RPMI8226 (cell line): ENCODE data around the gene NELL2.
"Not testable (repeated sequence)": the region's sequence is repeated elsewhere in the genome, so short reads cannot be mapped to it uniquely, and the experiment has no call there.

Experiments used
- DNase-seq: peaks from one replicate; pipeline ENCODE4 v3.0.0-alpha.2; 2015

The NELL2 gene

GRCh38 chr12:44875954-44876543 is at the start of gene NELL2:
NELL2 (minus strand) TSS chr12:44876315; CDS start chr12:44875869, 446 bp downstream.
- DNase-seq: no peak

GRCh38 chr12:44921736-44922135 is 45.6 kb upstream of the NELL2 start:
- DNase-seq: no peak

- DNase-seq: no peak
These were observed 41.0 kb upstream of the NELL2 start for GRCh38 chr12:44917141-44917540.

- no peak for DNase-seq
These were observed 39.8 kb upstream of the NELL2 start for GRCh38 chr12:44915958-44916357.

- no peak for DNase-seq
These were observed 28.2 kb upstream of the NELL2 start for GRCh38 chr12:44904321-44904720.

- not testable (repeated sequence) for DNase-seq
These were observed 22.0 kb upstream of the NELL2 start for GRCh38 chr12:44898108-44898507.

- DNase-seq: no peak
These were observed 13.8 kb upstream of the NELL2 start for GRCh38 chr12:44889926-44890325.

GRCh38 chr12:44889162-44889561 is 13.0 kb upstream of the NELL2 start:
- DNase-seq: no peak

GRCh38 chr12:44885902-44886301 is 9.8 kb upstream of the NELL2 start:
- DNase-seq: no peak

- no peak for DNase-seq
These were observed 5.1 kb upstream of the NELL2 start for GRCh38 chr12:44881197-44881596.

GRCh38 chr12:44876544-44877410 is 662 bp upstream of the NELL2 start:
- DNase-seq: no peak

GRCh38 chr12:44875417-44875953 is 630 bp downstream of the NELL2 start:
- no peak for DNase-seq

- no peak for DNase-seq
These were observed 1.1 kb downstream of the NELL2 start for GRCh38 chr12:44874981-44875416.

GRCh38 chr12:44873898-44874297 is 2.2 kb downstream of the NELL2 start:
- no peak for DNase-seq

GRCh38 chr12:44869503-44869902 is 6.6 kb downstream of the NELL2 start:
- DNase-seq: no peak

- no peak for DNase-seq
These were observed 12.2 kb downstream of the NELL2 start for GRCh38 chr12:44863867-44864266.

- DNase-seq: no peak
These were observed 16.0 kb downstream of the NELL2 start for GRCh38 chr12:44859998-44860689.

GRCh38 chr12:44858226-44858855 is 17.8 kb downstream of the NELL2 start:
- DNase-seq: no peak

GRCh38 chr12:44852483-44852882 is 23.6 kb downstream of the NELL2 start:
- no peak for DNase-seq

- no peak for DNase-seq
These were observed 24.5 kb downstream of the NELL2 start for GRCh38 chr12:44851586-44851985.

GRCh38 chr12:44848703-44849085 is 27.4 kb downstream of the NELL2 start:
- no peak for DNase-seq

GRCh38 chr12:44847888-44848702 is 28.0 kb downstream of the NELL2 start:
- no peak for DNase-seq
